Endothelial cell of umbilical vein (primary cell): ENCODE data around the gene RFFL. TPM values are rescaled to one million over a fixed set of nuclear protein-coding genes. Genes with fewer than 3 reads are reported as not detected.

Experiments
- BruUV-seq: library from RNA; stranded (reverse); fragments of 400-500 nt; replicated peaks from 2 replicates; lab custom pipeline; 2021; lab: Mats Ljungman, UMichigan
- CTCF ChIA-PET: fragments of 300-600, 350-600 bp; sonication (Branson Sonifier 250); formaldehyde crosslinking; loops from one replicate; lab custom pipeline; 2021; ENCODE audit warnings: antibody characterized with exemption, inconsistent platforms; lab: Charles Lee
- POLR2A ChIA-PET: fragments of 300-600, 350-600 bp; sonication (Branson Sonifier 250); formaldehyde crosslinking; loops from one replicate; lab custom pipeline; 2021; ENCODE audit warnings: antibody characterized with exemption, inconsistent platforms; lab: Charles Lee
- DNase-seq: peaks from one replicate; pipeline ENCODE4 v3.0.0-alpha.2; 2011; ENCODE audit warnings: low read depth, low spot score
- FAIRE-seq: peaks from 2 replicates; lab custom pipeline; 2011; peaks lifted over from hg19 to GRCh38; lab: Jason Lieb, UNC
- H2AFZ ChIP-seq: 2 replicates; pipeline ENCODE4 v1.6.0; 2012; ENCODE audit warnings: low read depth, low read length, control low read depth, inconsistent platforms
- H3K27ac ChIP-seq: 2 replicates; pipeline ENCODE4 v1.5.1; 2011; ENCODE audit warnings: low read depth, mild to moderate bottlenecking, control low read depth, low read length, moderate library complexity; ENCODE audit not compliant: insufficient read depth
- H3K27me3 ChIP-seq, 2 experiments: 2 replicates each; pipeline versions ENCODE4 v1.6.0 to v1.6.1; 2011; ENCODE audit warnings: low read length in 2 of 2, mixed read lengths in 1 of 2; ENCODE audit not compliant: control insufficient read depth in 2 of 2, insufficient read depth in 2 of 2
- H3K36me3 ChIP-seq, 2 experiments: 2 replicates in 1 of 2; 3 replicates in 1 of 2; pipeline ENCODE4 v1.5.1; 2011; ENCODE audit warnings: low read length in 2 of 2, mild to moderate bottlenecking in 1 of 2, moderate library complexity in 1 of 2; ENCODE audit not compliant: control insufficient read depth in 2 of 2, insufficient read depth in 2 of 2; ENCODE audit errors: extremely low read depth in 1 of 2
- H3K4me1 ChIP-seq: 3 replicates; pipeline ENCODE4 v1.5.1; 2011; ENCODE audit warnings: mild to moderate bottlenecking, low read length; ENCODE audit not compliant: control insufficient read depth, insufficient read depth; ENCODE audit errors: extremely low read depth
- H3K4me2 ChIP-seq: 2 replicates; pipeline ENCODE4 v1.6.1; 2011; ENCODE audit warnings: low read length, control low read depth, mixed read lengths; ENCODE audit not compliant: insufficient read depth
- H3K4me3 ChIP-seq, 3 experiments: fragments of 200-600 bp in 1 of 3; sonication (generic), shearing (Covaris generic) in 1 of 3; replicated peaks in 1 of 3; 2 replicates each; pipeline ENCODE4 v1.5.1; 2011 to 2016; ENCODE audit warnings: control low read depth in 3 of 3, low read length in 3 of 3, mild to moderate bottlenecking in 2 of 3, inconsistent platforms in 1 of 3, low read depth in 1 of 3, moderate library complexity in 1 of 3; ENCODE audit not compliant: insufficient read depth in 1 of 3
- H3K79me2 ChIP-seq: 2 replicates; pipeline ENCODE4 v1.6.0; 2012; ENCODE audit warnings: low read length, inconsistent platforms; ENCODE audit not compliant: control insufficient read depth, insufficient read depth
- H3K9ac ChIP-seq: replicated peaks from 2 replicates; pipeline ENCODE3; 2011; ENCODE audit warnings: low read length, control low read depth; ENCODE audit not compliant: insufficient read depth; ENCODE audit errors: extremely low read depth
- H3K9me1 ChIP-seq: replicated peaks from 3 replicates; pipeline ENCODE4 v1.6.0; 2011; ENCODE audit warnings: mild to moderate bottlenecking, low read length; ENCODE audit not compliant: control insufficient read depth, insufficient read depth; ENCODE audit errors: extremely low read depth
- H3K9me3 ChIP-seq: replicated peaks from 2 replicates; pipeline ENCODE4 v1.5.1; 2012; ENCODE audit warnings: low read length, inconsistent platforms; ENCODE audit not compliant: control insufficient read depth, insufficient read depth
- H4K20me1 ChIP-seq: replicated peaks from 2 replicates; pipeline ENCODE3; 2011; ENCODE audit warnings: mild to moderate bottlenecking, low read length; ENCODE audit not compliant: control insufficient read depth, insufficient read depth; ENCODE audit errors: extremely low read depth
- CTCF ChIP-seq, 2 donors: IDR thresholded peaks; 1 replicate in 1 of 2; 2 replicates in 1 of 2; pipeline ENCODE4 v1.5.1; 2011; ENCODE audit warnings: low read length in 2 of 2, mild to moderate bottlenecking in 2 of 2, moderate library complexity in 2 of 2, control low read depth in 1 of 2, inconsistent platforms in 1 of 2, low read depth in 1 of 2; ENCODE audit not compliant: insufficient read depth in 1 of 2; ENCODE audit errors: extremely low read depth in 1 of 2
- EZH2 ChIP-seq: IDR thresholded peaks from 2 replicates; pipeline ENCODE4 v1.6.1; 2012; ENCODE audit warnings: borderline replicate concordance, low read depth, mild to moderate bottlenecking, moderate library complexity, low read length, inconsistent platforms; ENCODE audit not compliant: severe bottlenecking
- GATA2 ChIP-seq: IDR thresholded peaks from 2 replicates; pipeline ENCODE4 v1.7.0; 2011; ENCODE audit warnings: low read depth, mild to moderate bottlenecking, moderate library complexity, mixed read lengths, low read length; ENCODE audit not compliant: insufficient read length, insufficient read depth
- MAX ChIP-seq: IDR thresholded peaks from 2 replicates; pipeline ENCODE4 v1.6.1; 2011; ENCODE audit not compliant: insufficient read depth, insufficient read length
- dilution Hi-C: fragments of 300-500 bp; cut with MboI; formaldehyde crosslinking; loops from one replicate; pipeline ENCODE4 v1.15.0; 2019; ENCODE audit warnings: low sequenced_read_pairs; ENCODE audit not compliant: extremely low pct_ligation_motif_present
- intact Hi-C: fragments of 100-400 bp; cut with micrococcal nuclease; formaldehyde crosslinking; loops from one replicate; pipeline ENCODE4 v1.10.0; 2022
- polyA plus RNA-seq, 4 experiments: library from polyadenylated mRNA; depleted of rRNA in 3 of 4; stranded (reverse) in 3 of 4; unstranded in 1 of 4; fragments of >200 nt; gene quantifications; 2 replicates each; pipeline versions ENCODE4 v1.2.1 to v1.2.3, GENCODE V29; 2011 to 2012; ENCODE audit warnings: missing spikeins in 1 of 4
- total RNA-seq: library from RNA; stranded (reverse); gene quantifications from 2 replicates; pipeline ENCODE4 v1.2.3, GENCODE V29; 2021

The RFFL gene
- total and polyA plus RNA-seq, 2 donors (not counting 3 experiments of a cell fraction or from before 2014, with no cell fraction given) = 7.0 to 14.1 TPM

- Histone ChIP-seq H3K27me3 (no peaks in the 10 kb centered on the region), H4K20me1 (no peaks in the 10 kb centered on the region), H3K9me3 (no peaks in the 10 kb centered on the region), H3K4me2 (no peak overlapping the region), H3K36me3 (no peaks in the 10 kb centered on the region), H3K4me1 (peaks cover 11% of the 10 kb centered on the region), H3K9ac (no peak overlapping the region), H3K27ac (no peak overlapping the region), H3K9me1 (no peaks in the 10 kb centered on the region), H3K4me3 (no peak overlapping the region), H2AFZ (no peak overlapping the region), H3K79me2 (peaks cover 4% of the 10 kb centered on the region)
- no TSS peak for BruUV-seq
- CTCF ChIA-PET = interaction anchor here (1.4 to 1.5 kb wide), 2 partner anchors 11 to 53 kb away, joined by 3 to 6 read pairs; partner anchors contain the start of gene RFFL
- POLR2A ChIA-PET = no interaction called here
- DNase-seq = no peak
- TF ChIP-seq CTCF (IDR thresholded peaks at IDR 0.05; ENCODE audit: extremely low read depth in 1 of 2, insufficient read depth in 1 of 2, low read depth in 1 of 2, low read length in 2 of 2) (no peak), GATA2 (no peak), MAX (no peak), EZH2 (no peak)
- FAIRE-seq = no peak
- intact Hi-C loops = no loop called here
- dilution Hi-C loops = no loop called here
These were observed 10.7 kb downstream of the RFFL start for GRCh38 chr17:35052780-35053179.

- no peak for DNase-seq
- Histone ChIP-seq H3K4me3 (no peak overlapping the region), H3K9ac (no peak overlapping the region), H2AFZ (no peak overlapping the region), H3K4me1 (peaks cover 13% of the 10 kb centered on the region), H3K36me3 (no peaks in the 10 kb centered on the region), H3K9me1 (no peaks in the 10 kb centered on the region), H3K79me2 (peaks cover 4% of the 10 kb centered on the region), H4K20me1 (no peaks in the 10 kb centered on the region), H3K9me3 (no peaks in the 10 kb centered on the region), H3K27ac (no peak overlapping the region), H3K27me3 (no peaks in the 10 kb centered on the region), H3K4me2 (no peak overlapping the region)
- ChIA-PET POLR2A (no interaction called here), CTCF (interaction anchor here (1.4 kb wide), 1 partner anchor 52 kb away, joined by 3 read pairs; no protein-coding TSS in a partner anchor)
- TF ChIP-seq CTCF (IDR thresholded peaks at IDR 0.05; ENCODE audit: extremely low read depth in 1 of 2, insufficient read depth in 1 of 2, low read depth in 1 of 2, low read length in 2 of 2) = no peak
- no peak for TF ChIP-seq MAX
- no peak for TF ChIP-seq EZH2
- BruUV-seq = no TSS peak
- intact Hi-C loops (no loop called here), dilution Hi-C loops (no loop called here)
- FAIRE-seq = no peak
These were observed 11.3 kb downstream of the RFFL start for GRCh38 chr17:35052241-35052610.
